ENCODE measurements around the gene SCYL2. TPM values are rescaled to one million over a fixed set of nuclear protein-coding genes. Genes with fewer than 3 reads are reported as not detected.
"Not testable (repeated sequence)": the region's sequence is repeated elsewhere in the genome, so short reads cannot be mapped to it uniquely, and the experiment has no call there.

Gene SCYL2
- total RNA-seq, 1 experiment from 2014 or later = 35.8 TPM

DNA sequence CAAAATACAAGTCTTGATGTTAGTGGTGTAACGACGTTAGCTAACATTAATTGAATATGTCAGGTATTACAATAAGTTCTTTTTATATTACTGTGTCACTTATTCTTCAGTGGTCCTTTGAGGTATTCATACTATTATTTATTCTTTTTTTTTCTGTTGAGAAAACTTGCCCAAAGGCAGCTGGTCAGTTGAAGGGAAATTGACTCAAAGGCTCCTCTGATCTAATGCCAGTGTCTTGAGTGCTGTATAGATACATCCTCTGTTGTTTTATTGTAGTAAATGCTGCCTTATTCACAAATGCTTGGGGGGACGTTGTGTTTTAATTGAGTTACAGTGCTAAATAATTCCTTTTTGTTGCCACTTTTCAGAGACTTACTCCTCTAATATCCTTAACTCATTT is 23.0 kb downstream of the SCYL2 start:
- ChIA-PET CTCF (no interaction called here), POLR2A (ENCODE audit: unreplicated experiment) (no interaction called here)
- TF ChIP-seq, protein P1, sequence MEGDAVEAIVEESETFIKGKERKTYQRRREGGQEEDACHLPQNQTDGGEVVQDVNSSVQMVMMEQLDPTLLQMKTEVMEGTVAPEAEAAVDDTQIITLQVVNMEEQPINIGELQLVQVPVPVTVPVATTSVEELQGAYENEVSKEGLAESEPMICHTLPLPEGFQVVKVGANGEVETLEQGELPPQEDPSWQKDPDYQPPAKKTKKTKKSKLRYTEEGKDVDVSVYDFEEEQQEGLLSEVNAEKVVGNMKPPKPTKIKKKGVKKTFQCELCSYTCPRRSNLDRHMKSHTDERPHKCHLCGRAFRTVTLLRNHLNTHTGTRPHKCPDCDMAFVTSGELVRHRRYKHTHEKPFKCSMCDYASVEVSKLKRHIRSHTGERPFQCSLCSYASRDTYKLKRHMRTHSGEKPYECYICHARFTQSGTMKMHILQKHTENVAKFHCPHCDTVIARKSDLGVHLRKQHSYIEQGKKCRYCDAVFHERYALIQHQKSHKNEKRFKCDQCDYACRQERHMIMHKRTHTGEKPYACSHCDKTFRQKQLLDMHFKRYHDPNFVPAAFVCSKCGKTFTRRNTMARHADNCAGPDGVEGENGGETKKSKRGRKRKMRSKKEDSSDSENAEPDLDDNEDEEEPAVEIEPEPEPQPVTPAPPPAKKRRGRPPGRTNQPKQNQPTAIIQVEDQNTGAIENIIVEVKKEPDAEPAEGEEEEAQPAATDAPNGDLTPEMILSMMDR (conservative IDR thresholded peaks at IDR 0.05; ENCODE audit: low read depth, low read length) = no peak
- TF ChIP-seq EZH2 (IDR thresholded peaks at IDR 0.05; ENCODE audit: low read length, unreplicated experiment) (no peak), EZH2phosphoT487 (IDR thresholded peaks at IDR 0.05; ENCODE audit: borderline replicate concordance, low read length) (no peak)
- intact Hi-C loops (cut with micrococcal nuclease) = no loop called here
- no peak overlapping the region for H3K4me3 ChIP-seq (ENCODE audit: low read length)
- ATAC-seq (no peak), DNase-seq (no peak)
- no peaks in the 10 kb centered on the region for H4K20me1 ChIP-seq (ENCODE audit: low read length)
- no peak overlapping the region for H3K27ac ChIP-seq (ENCODE audit: low read length)
- H3K27me3 ChIP-seq (ENCODE audit: low read length) = no peaks in the 10 kb centered on the region
- peaks cover 4% of the 10 kb centered on the region; the same call in 1 of the 2 replicates for H3K36me3 ChIP-seq (ENCODE audit: low read depth, low read length)
- no peaks in the 10 kb centered on the region for H3K79me2 ChIP-seq (ENCODE audit: low read length)
- no peaks in the 10 kb centered on the region for H3K9me2 ChIP-seq (replicated peaks; ENCODE audit: low read length)
- no peaks in the 10 kb centered on the region for H3F3A ChIP-seq (ENCODE audit: low read length, unreplicated experiment)
- H3K4me2 ChIP-seq (ENCODE audit: low read length) = no peak overlapping the region
- no peaks in the 10 kb centered on the region for H3K9me3 ChIP-seq (ENCODE audit: low read length)
- no TSS peak for BruUV-seq (replicated peaks)
- H2AFZ ChIP-seq (ENCODE audit: low read length) = no peak overlapping the region
- H3K4me1 ChIP-seq (ENCODE audit: insufficient read depth, low read length) = no peaks in the 10 kb centered on the region
- H3K9ac ChIP-seq (ENCODE audit: low read length) = no peak overlapping the region

DNA sequence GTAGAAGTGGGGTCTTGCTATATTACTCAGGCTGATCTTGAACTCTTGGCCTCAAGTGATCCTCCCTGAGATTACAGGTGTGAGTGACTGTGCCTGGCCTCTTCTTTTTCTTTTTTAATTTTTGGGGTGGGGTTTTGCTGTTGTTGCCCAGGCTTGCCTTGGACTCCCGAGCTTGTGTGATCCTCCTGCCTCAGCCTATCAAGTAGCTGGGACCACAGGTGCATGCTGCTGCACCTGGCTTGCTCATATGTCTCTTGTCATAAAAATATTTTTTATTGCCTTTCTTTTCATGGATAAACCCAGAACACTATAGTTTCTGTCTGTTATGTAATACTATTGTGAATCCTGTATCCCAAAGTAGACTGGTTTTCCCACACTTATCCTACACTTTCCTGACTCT is 26.0 kb downstream of the SCYL2 start:
- CTCF ChIA-PET = no interaction called here

DNA sequence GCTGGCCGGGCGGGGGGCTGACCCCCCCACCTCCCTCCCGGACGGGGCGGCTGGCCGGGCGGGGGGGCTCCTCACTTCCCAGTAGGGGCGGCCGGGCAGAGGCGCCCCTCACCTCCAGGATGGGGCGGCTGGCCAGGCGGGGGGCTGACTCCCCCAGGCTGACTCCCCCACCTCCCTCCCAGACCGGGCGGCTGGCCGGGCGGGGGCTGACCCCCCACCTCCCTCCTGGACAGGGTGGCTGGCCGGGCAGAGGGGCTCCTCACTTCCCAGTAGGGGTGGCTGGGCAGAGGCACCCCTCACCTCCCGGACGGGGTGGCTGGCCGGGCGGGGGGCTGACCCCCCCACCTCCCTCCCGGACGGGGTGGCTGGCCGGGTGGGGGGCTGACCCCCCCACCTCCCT is 27.4 kb downstream of the SCYL2 start:
- peaks cover 18% of the 10 kb centered on the region; the same call in 1 of the 2 replicates for H3K36me3 ChIP-seq (ENCODE audit: low read depth, low read length)
- H3K9ac ChIP-seq (ENCODE audit: low read length); H3K4me2 ChIP-seq (ENCODE audit: low read length); H3K27me3 ChIP-seq (ENCODE audit: low read length); H3K9me2 ChIP-seq (replicated peaks; ENCODE audit: low read length); DNase-seq; CTCF ChIA-PET; H3K9me3 ChIP-seq (ENCODE audit: low read length); intact Hi-C loops (cut with micrococcal nuclease); H4K20me1 ChIP-seq (ENCODE audit: low read length); ATAC-seq; BruUV-seq (replicated peaks); H3K4me3 ChIP-seq (ENCODE audit: low read length); H3K79me2 ChIP-seq (ENCODE audit: low read length); H3K27ac ChIP-seq (ENCODE audit: low read length); H3K4me1 ChIP-seq (ENCODE audit: insufficient read depth, low read length); H2AFZ ChIP-seq (ENCODE audit: low read length); H3F3A ChIP-seq (ENCODE audit: low read length, unreplicated experiment); POLR2A ChIA-PET (ENCODE audit: unreplicated experiment): not testable (repeated sequence)

More for the DNA sequence above, 26.0 kb downstream of the SCYL2 start:
- no peaks in the 10 kb centered on the region for H4K20me1 ChIP-seq (ENCODE audit: low read length)
- no peak overlapping the region for H3K4me2 ChIP-seq (ENCODE audit: low read length)
- no peak overlapping the region for H3K4me3 ChIP-seq (ENCODE audit: low read length)
- no peaks in the 10 kb centered on the region for H3F3A ChIP-seq (ENCODE audit: low read length, unreplicated experiment)
- H3K79me2 ChIP-seq (ENCODE audit: low read length) = no peaks in the 10 kb centered on the region
- intact Hi-C loops (cut with micrococcal nuclease) = no loop called here
- H2AFZ ChIP-seq (ENCODE audit: low read length) = no peak overlapping the region
- H3K4me1 ChIP-seq (ENCODE audit: insufficient read depth, low read length) = no peaks in the 10 kb centered on the region
- no peak overlapping the region for H3K27ac ChIP-seq (ENCODE audit: low read length)
- ATAC-seq (no peak), DNase-seq (no peak)
- no peak overlapping the region for H3K9ac ChIP-seq (ENCODE audit: low read length)
- no TSS peak for BruUV-seq (replicated peaks)
- no peaks in the 10 kb centered on the region for H3K9me3 ChIP-seq (ENCODE audit: low read length)
- POLR2A ChIA-PET (ENCODE audit: unreplicated experiment) = no interaction called here
- TF ChIP-seq, protein P1 (conservative IDR thresholded peaks at IDR 0.05; ENCODE audit: low read depth, low read length) = no peak
- TF ChIP-seq EZH2phosphoT487 (IDR thresholded peaks at IDR 0.05; ENCODE audit: borderline replicate concordance, low read length) (no peak), EZH2 (IDR thresholded peaks at IDR 0.05; ENCODE audit: low read length, unreplicated experiment) (no peak)
- peaks cover 10% of the 10 kb centered on the region; the same call in 1 of the 2 replicates for H3K36me3 ChIP-seq (ENCODE audit: low read depth, low read length)
- H3K27me3 ChIP-seq (ENCODE audit: low read length) = no peaks in the 10 kb centered on the region
- no peaks in the 10 kb centered on the region for H3K9me2 ChIP-seq (replicated peaks; ENCODE audit: low read length)
